ENCODE measurements around the gene CENPP. TPM values are rescaled to one million over a fixed set of nuclear protein-coding genes. Genes with fewer than 3 reads are reported as not detected.

CENPP gene
- total RNA-seq, 1 donor from 2014 or later: 1.9 TPM

GRCh38 chr9:92666912-92667532 is 341.3 kb downstream of the CENPP start:
- peaks cover 84% of the 10 kb centered on the region for H3K79me2 ChIP-seq (ENCODE audit: insufficient read depth, low read length)
- DNase-seq (ENCODE audit: low read depth) (no peak), FAIRE-seq (no peak)
- H3K9ac ChIP-seq (ENCODE audit: low read length): no peak overlapping the region
- H3K27me3 ChIP-seq (ENCODE audit: insufficient read depth, low read length): no peaks in the 10 kb centered on the region
- no peak overlapping the region for H2AFZ ChIP-seq (ENCODE audit: low read depth, low read length)
- H3K27ac ChIP-seq (ENCODE audit: low read depth, low read length): no peak overlapping the region
- TF ChIP-seq EZH2 (IDR thresholded peaks at IDR 0.05; ENCODE audit: insufficient read depth, low read length): no peak
- no peak for TF ChIP-seq CTCF (IDR thresholded peaks at IDR 0.05; ENCODE audit: insufficient read depth, low read depth, low read length)
- Mint-ChIP-seq H3K36me3 (ENCODE audit: low read depth, unreplicated experiment) (peaks cover 3% of the 10 kb centered on the region), H3K4me1 (ENCODE audit: low read depth, unreplicated experiment) (peaks cover 29% of the 10 kb centered on the region), H3K27ac (ENCODE audit: unreplicated experiment) (no peak overlapping the region), H3K27me3 (ENCODE audit: low read depth, unreplicated experiment) (no peaks in the 10 kb centered on the region), H3K9me3 (ENCODE audit: unreplicated experiment) (no peaks in the 10 kb centered on the region), H3K4me3 (ENCODE audit: unreplicated experiment) (peak overlapping the region; percentile 57)
- peaks cover 25% of the 10 kb centered on the region for H3K4me1 ChIP-seq (ENCODE audit: insufficient read depth, low read length)
- H3K36me3 ChIP-seq (ENCODE audit: insufficient read depth, low read length): no peaks in the 10 kb centered on the region
- H3K4me3 ChIP-seq (ENCODE audit: insufficient read depth, low read depth, low read length): no peak overlapping the region
- peaks cover 60% of the 10 kb centered on the region for H4K20me1 ChIP-seq (ENCODE audit: insufficient read depth, low read length)
- H3K4me2 ChIP-seq (ENCODE audit: low read length): no peak overlapping the region
- H3K9me3 ChIP-seq (ENCODE audit: insufficient read depth, low read depth, low read length): no peaks in the 10 kb centered on the region

- Histone ChIP-seq H3K27ac (ENCODE audit: low read depth, low read length) (peak overlapping the region; percentile 90), H3K4me3 (ENCODE audit: insufficient read depth, low read depth, low read length) (peak overlapping the region; percentile 83), H3K36me3 (ENCODE audit: insufficient read depth, low read length) (no peaks in the 10 kb centered on the region), H3K79me2 (ENCODE audit: insufficient read depth, low read length) (peaks cover 65% of the 10 kb centered on the region), H2AFZ (ENCODE audit: low read depth, low read length) (peak overlapping the region; percentile 30), H3K9ac (ENCODE audit: low read length) (peak overlapping the region; percentile 93), H3K9me3 (ENCODE audit: insufficient read depth, low read depth, low read length) (no peaks in the 10 kb centered on the region), H4K20me1 (ENCODE audit: insufficient read depth, low read length) (peaks cover 42% of the 10 kb centered on the region), H3K4me2 (ENCODE audit: low read length) (peak overlapping the region; percentile 93), H3K4me1 (ENCODE audit: insufficient read depth, low read length) (peaks cover 24% of the 10 kb centered on the region), H3K27me3 (ENCODE audit: insufficient read depth, low read length) (no peaks in the 10 kb centered on the region)
- TF ChIP-seq EZH2 (IDR thresholded peaks at IDR 0.05; ENCODE audit: insufficient read depth, low read length) (no peak), CTCF (IDR thresholded peaks at IDR 0.05; ENCODE audit: insufficient read depth, low read depth, low read length) (no peak)
- H3K9me3 Mint-ChIP-seq (ENCODE audit: unreplicated experiment): peaks cover 2% of the 10 kb centered on the region
- no peaks in the 10 kb centered on the region for H3K27me3 Mint-ChIP-seq (ENCODE audit: low read depth, unreplicated experiment)
- FAIRE-seq (no peak), DNase-seq (ENCODE audit: low read depth) (peak; percentile 72)
- H3K27ac Mint-ChIP-seq (ENCODE audit: unreplicated experiment): peak overlapping the region; percentile 93
- peaks cover 25% of the 10 kb centered on the region for H3K4me1 Mint-ChIP-seq (ENCODE audit: low read depth, unreplicated experiment)
- H3K36me3 Mint-ChIP-seq (ENCODE audit: low read depth, unreplicated experiment): peaks cover 3% of the 10 kb centered on the region
- H3K4me3 Mint-ChIP-seq (ENCODE audit: unreplicated experiment): peak overlapping the region; percentile 98
These were observed 343.2 kb downstream of the CENPP start for GRCh38 chr9:92668746-92669526.

All from astrocyte (in vitro differentiated cells and primary cell).